ENCODE data around the gene POU2F3.

Gene POU2F3

GRCh38 chr11:120324932-120325810, 85.2 kb downstream of the POU2F3 start, which contains the start of gene TLCD5:
Gene TLCD5 (plus strand): TSS chr11:120325299. CDS start chr11:120327442, 2,143 bp downstream.
- peak in 1 of 2 experiments; percentile 45 for DNase-seq

- no peak for DNase-seq
Observed at GRCh38 chr11:120326228-120326627, 86.3 kb downstream of the POU2F3 start.

- no peak for DNase-seq
Observed at GRCh38 chr11:120326845-120327281, 86.9 kb downstream of the POU2F3 start.

- no peak for DNase-seq
Observed at GRCh38 chr11:120327311-120327710, 87.4 kb downstream of the POU2F3 start.

GRCh38 chr11:120329556-120329955, 89.6 kb downstream of the POU2F3 start:
- DNase-seq = no peak

- DNase-seq = no peak
Observed at GRCh38 chr11:120330045-120330444, 90.1 kb downstream of the POU2F3 start.

GRCh38 chr11:120331301-120331996, 91.5 kb downstream of the POU2F3 start:
- no peak for DNase-seq

GRCh38 chr11:120332822-120333716, 93.1 kb downstream of the POU2F3 start:
- no peak for DNase-seq

GRCh38 chr11:120333801-120334200, 93.9 kb downstream of the POU2F3 start:
- no peak for DNase-seq

GRCh38 chr11:120334332-120334731, 94.4 kb downstream of the POU2F3 start:
- DNase-seq = no peak

GRCh38 chr11:120334894-120335462, 95.0 kb downstream of the POU2F3 start:
- peak in 1 of 2 experiments; percentile 35 for DNase-seq

- no peak for DNase-seq
Observed at GRCh38 chr11:120335556-120335907, 95.6 kb downstream of the POU2F3 start.

GRCh38 chr11:120335908-120336640, 96.1 kb downstream of the POU2F3 start, which contains the start of gene ARHGEF12:
Gene ARHGEF12 (plus strand): TSS chr11:120336413. CDS start chr11:120337244, 831 bp downstream.
- peak in 1 of 2 experiments; percentile 50 for DNase-seq

GRCh38 chr11:120336641-120337354, 96.9 kb downstream of the POU2F3 start:
- DNase-seq = no peak

GRCh38 chr11:120337355-120338106, 97.6 kb downstream of the POU2F3 start:
- no peak for DNase-seq

GRCh38 chr11:120338107-120338933, 98.4 kb downstream of the POU2F3 start:
- DNase-seq = no peak

- DNase-seq = no peak
Observed at GRCh38 chr11:120339394-120339890, 99.5 kb downstream of the POU2F3 start.

- DNase-seq = no peak
Observed at GRCh38 chr11:120340529-120340928, 100.6 kb downstream of the POU2F3 start.

- DNase-seq = no peak
Observed at GRCh38 chr11:120342226-120342625, 102.3 kb downstream of the POU2F3 start.

Data from cerebellar nuclear complex (tissue), 1 donor.